HG02678 (cell line): ENCODE results near the gene PRXL2B.

Experiments
- ATAC-seq: cut with Tn5 transposase; IDR thresholded peaks from one replicate; pipeline ENCODE4 v1.9.1; 2021; ENCODE audit warnings: mild to moderate bottlenecking, moderate library complexity; ENCODE audit not compliant: unreplicated experiment

The PRXL2B gene

GRCh38 chr1:2584686-2585317, 1.8 kb upstream of the PRXL2B start:
- no peak for ATAC-seq

- no peak for ATAC-seq
Observed at GRCh38 chr1:2585318-2586092, 1.1 kb upstream of the PRXL2B start.

- ATAC-seq: peak; percentile 0
Observed at GRCh38 chr1:2587071-2587859, 688 bp downstream of the PRXL2B start.

- no peak for ATAC-seq
Observed at GRCh38 chr1:2587860-2588571, 1.4 kb downstream of the PRXL2B start.

- no peak for ATAC-seq
Observed at GRCh38 chr1:2588661-2589430, 2.3 kb downstream of the PRXL2B start.

- no peak for ATAC-seq
Observed at GRCh38 chr1:2589431-2590232, 3.1 kb downstream of the PRXL2B start.

GRCh38 chr1:2590233-2591141, 3.9 kb downstream of the PRXL2B start:
- ATAC-seq: no peak

- ATAC-seq: no peak
Observed at GRCh38 chr1:2591233-2591580, 4.6 kb downstream of the PRXL2B start.

GRCh38 chr1:2591581-2592261, 5.1 kb downstream of the PRXL2B start:
- no peak for ATAC-seq

- ATAC-seq: no peak
Observed at GRCh38 chr1:2592672-2593071, 6.1 kb downstream of the PRXL2B start.

- no peak for ATAC-seq
Observed at GRCh38 chr1:2593251-2593878, 6.8 kb downstream of the PRXL2B start.

- no peak for ATAC-seq
Observed at GRCh38 chr1:2594001-2594640, 7.5 kb downstream of the PRXL2B start.

GRCh38 chr1:2594641-2595131, 8.1 kb downstream of the PRXL2B start:
- no peak for ATAC-seq

- no peak for ATAC-seq
Observed at GRCh38 chr1:2595261-2595811, 8.8 kb downstream of the PRXL2B start.

GRCh38 chr1:2595812-2596529, 9.4 kb downstream of the PRXL2B start:
- no peak for ATAC-seq
